ENCODE measurements around the gene RABL6. TPM values are rescaled to one million over a fixed set of nuclear protein-coding genes. Genes with fewer than 3 reads are reported as not detected.

RABL6 gene
- total and polyA plus RNA-seq, 2 of the 4 experiments (the other 2 are of a cell fraction): 37.1 to 47.5 TPM

DNA sequence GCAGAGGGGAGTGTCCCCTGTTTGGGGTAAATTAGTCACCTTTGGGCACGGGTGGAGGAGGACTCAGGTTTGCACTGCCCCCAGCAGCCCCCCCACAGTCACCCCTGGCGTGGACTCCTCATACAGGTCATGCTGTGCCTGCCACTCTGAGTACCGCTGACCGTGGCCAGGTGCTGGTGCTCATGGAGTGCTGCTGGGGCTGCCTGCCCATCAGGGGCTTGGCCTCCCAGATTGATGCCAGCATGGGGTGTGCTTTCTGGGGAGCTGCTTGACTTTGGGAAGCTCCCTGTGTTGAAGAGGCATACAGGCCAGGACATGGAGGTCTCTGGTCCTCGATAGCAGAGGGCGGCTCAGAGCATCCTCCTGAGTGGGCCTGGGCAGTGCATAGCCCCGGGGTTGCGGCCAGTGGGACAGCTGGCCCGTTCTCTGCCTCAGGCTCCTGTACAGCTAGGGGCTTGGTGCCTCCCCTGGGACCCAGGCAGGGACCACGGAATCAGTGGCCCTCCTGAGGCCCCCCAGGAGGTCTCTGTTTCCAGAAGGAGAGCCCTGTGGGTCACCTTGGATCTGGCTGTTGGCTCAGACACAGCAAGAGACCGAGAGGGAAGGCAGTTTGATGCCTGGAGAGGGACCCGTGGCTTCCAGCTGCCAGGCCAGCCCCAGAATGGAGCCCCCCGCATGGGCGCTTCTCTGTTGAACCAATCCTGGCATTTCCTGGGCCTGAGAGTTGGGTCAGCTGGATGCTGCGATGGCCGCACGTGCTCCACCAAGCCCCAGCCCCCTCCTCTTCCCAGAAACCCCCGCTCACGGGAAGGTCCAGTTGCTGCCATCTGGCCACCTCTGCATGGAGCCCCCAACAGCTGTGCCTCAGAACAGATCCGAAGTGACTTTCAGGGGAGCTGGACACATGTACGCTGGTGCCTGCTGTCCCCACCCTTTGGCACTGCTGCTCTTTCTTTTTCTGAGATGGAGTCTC, 28.5 kb downstream of the RABL6 start:
- no peak overlapping the region for H2BK5ac ChIP-seq (ENCODE audit: low read depth, low read length, poor library complexity, severe bottlenecking)
- POLR2A ChIA-PET (ENCODE audit: unreplicated experiment): no interaction called here
- H3K9me1 ChIP-seq (ENCODE audit: insufficient read depth, low read length): peaks cover 2% of the 10 kb centered on the region; the same call in 1 of the 2 replicates
- H3K9me3 ChIP-seq (ENCODE audit: control insufficient read depth, insufficient read depth, low read length): no peaks in the 10 kb centered on the region
- H2AK5ac ChIP-seq (ENCODE audit: low read depth, low read length): no peak overlapping the region
- no peak overlapping the region for H3K4me3 ChIP-seq (ENCODE audit: insufficient read depth, low read depth, low read length)
- no peak overlapping the region for H3K9ac ChIP-seq (ENCODE audit: low read depth, low read length)
- CTCF ChIA-PET: no interaction called here
- intact Hi-C loops (cut with micrococcal nuclease): no loop called here
- H3K27ac ChIP-seq (ENCODE audit: insufficient read depth, low read length): no peak overlapping the region
- no peak overlapping the region for H3K4me2 ChIP-seq (ENCODE audit: low read depth, low read length)
- H3K79me1 ChIP-seq (ENCODE audit: low read depth in 1 of 2, low read length in 2 of 2): no peaks in the 10 kb centered on the region; a peak in 1 of 4 replicates
- peaks cover 4% of the 10 kb centered on the region; the same call in 1 of the 2 replicates for H4K20me1 ChIP-seq (ENCODE audit: insufficient read depth, low read length)
- TF ChIP-seq FOS (IDR thresholded peaks at IDR 0.05; ENCODE audit: low read depth, low read length) (no peak), CEBPB (IDR thresholded peaks at IDR 0.05; ENCODE audit: low read depth, low read length) (no peak)
- H3K14ac ChIP-seq (replicated peaks; ENCODE audit: low read depth, low read length): no peak overlapping the region
- H3K27me3 ChIP-seq (ENCODE audit: control insufficient read depth, insufficient read depth, low read length): no peaks in the 10 kb centered on the region
- no peak overlapping the region for H3K56ac ChIP-seq (ENCODE audit: extremely low read depth, insufficient read depth, low read length)
- peak overlapping the region; percentile 55 for H2AK9ac ChIP-seq (replicated peaks; ENCODE audit: low read depth, low read length, poor library complexity)
- no peak overlapping the region for H2BK120ac ChIP-seq (ENCODE audit: low read depth, low read length)
- no peak overlapping the region for H2BK15ac ChIP-seq (ENCODE audit: low read depth, low read length)
- no peak overlapping the region for H4K8ac ChIP-seq (ENCODE audit: low read depth in 2 of 2, low read length in 2 of 2)
- 86% methylated on average over 11 of the region's 21 CpGs; no CpG with 5 or more reads in 1 of the 2 experiments for WGBS, 2 experiments (ENCODE audit: extremely low coverage in 2 of 2, insufficient read length in 1 of 2)
- ATAC-seq (ENCODE audit: low read depth) (no peak), DNase-seq (no peak)
- no peak overlapping the region for H4K91ac ChIP-seq (ENCODE audit: insufficient read depth, low read depth, low read length)
- H4K5ac ChIP-seq (ENCODE audit: low read depth, low read length): no peak overlapping the region
- in situ Hi-C loops (cut with MboI; ENCODE audit: low sequenced_read_pairs): no loop called here
- H3K4me1 ChIP-seq (ENCODE audit: control insufficient read depth, insufficient read depth, low read length): peaks cover 5% of the 10 kb centered on the region
- BruUV-seq (replicated peaks): no TSS peak
- H3K4ac ChIP-seq (ENCODE audit: low read depth, low read length): no peak overlapping the region
- H3K18ac ChIP-seq (ENCODE audit: low read depth, low read length): no peak overlapping the region
- H2BK20ac ChIP-seq (ENCODE audit: low read depth, low read length): no peak overlapping the region
- no peak overlapping the region for H3K23ac ChIP-seq (ENCODE audit: low read depth, low read length)
- H2AFZ ChIP-seq (replicated peaks; ENCODE audit: low read length, poor library complexity): no peak overlapping the region
- dilution Hi-C loops (cut with HindIII; ENCODE audit: low sequenced_read_pairs, unreplicated experiment): no loop called here
- peaks cover 31% of the 10 kb centered on the region for H3K36me3 ChIP-seq (ENCODE audit: control insufficient read depth, insufficient read depth, low read length)

All from IMR-90 (cell line).